Jurkat, Clone E6-1 (cell line): ENCODE results near the gene REXO5.

ENCODE experiments used
- DNase-seq: peaks from one replicate; pipeline ENCODE4 v3.0.0-alpha.2; 2011; ENCODE audit warnings: low read depth, low spot score
- H3K4me3 ChIP-seq: 2 replicates; pipeline ENCODE4 v1.5.1; 2011; ENCODE audit warnings: mild to moderate bottlenecking, low read length, control low read depth, moderate library complexity

Gene REXO5

DNA sequence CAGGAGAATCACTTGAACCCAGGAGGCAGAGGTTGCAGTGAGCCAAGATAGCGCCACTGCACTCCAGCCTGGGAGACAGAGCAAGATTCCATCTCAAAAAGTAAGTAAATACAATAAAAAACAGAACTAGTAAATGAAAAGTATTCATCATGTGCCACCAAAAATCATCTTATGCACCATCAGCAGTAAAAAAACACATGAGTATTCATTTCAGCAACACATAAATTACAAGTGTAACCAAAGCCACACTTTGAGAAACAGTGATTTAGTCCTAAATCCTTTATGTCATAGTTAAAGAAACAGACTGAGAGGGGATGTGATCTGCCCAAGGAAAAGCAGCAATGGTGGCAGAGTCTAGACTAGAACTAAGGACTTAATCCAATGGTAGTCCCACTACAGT, 80.9 kb downstream of the REXO5 start:
- H3K4me3 ChIP-seq = no peak overlapping the region
- no peak for DNase-seq

GRCh38 chr16:20889625-20890275, 83.4 kb downstream of the REXO5 start:
- DNase-seq = no peak
- no peak overlapping the region for H3K4me3 ChIP-seq

- no peak for DNase-seq
- no peak overlapping the region for H3K4me3 ChIP-seq
Observed at GRCh38 chr16:20894388-20894787, 88.1 kb downstream of the REXO5 start.

- no peak overlapping the region for H3K4me3 ChIP-seq
- no peak for DNase-seq
Observed at GRCh38 chr16:20897253-20897897, 91.0 kb downstream of the REXO5 start.

- no peak for DNase-seq
- H3K4me3 ChIP-seq = no peak overlapping the region
Observed at GRCh38 chr16:20897922-20898321, 91.6 kb downstream of the REXO5 start.

DNA sequence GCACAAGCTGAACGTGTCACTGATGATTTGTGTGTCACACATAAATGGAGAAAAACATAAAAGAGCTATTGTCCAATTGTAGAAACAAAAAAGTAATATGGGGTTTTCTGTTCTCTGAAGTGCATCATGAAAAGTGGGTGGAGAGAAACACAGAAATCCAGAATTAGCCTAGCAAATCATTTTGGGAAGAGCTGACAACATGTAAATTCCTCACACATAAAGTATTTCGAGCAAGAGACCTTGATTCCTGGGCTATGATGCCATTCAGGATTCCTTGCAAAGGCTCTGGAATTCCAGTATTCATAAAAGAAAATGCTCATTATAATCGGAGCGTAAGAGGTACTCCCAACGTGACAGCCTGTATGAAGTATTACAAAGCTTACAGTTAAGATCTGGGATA, 92.7 kb downstream of the REXO5 start:
- H3K4me3 ChIP-seq = peak overlapping the region; percentile 91
- no peak for DNase-seq
